ENCODE results near the gene GLMN. TPM values are rescaled to one million over a fixed set of nuclear protein-coding genes. Genes with fewer than 3 reads are reported as not detected.
"Not testable (repeated sequence)": the region's sequence is repeated elsewhere in the genome, so short reads cannot be mapped to it uniquely, and the experiment has no call there.

Gene GLMN
- total RNA-seq, 1 donor from 2014 or later = 14.7 TPM

- POLR2A ChIA-PET = interaction anchor here (0.6 to 1.6 kb wide), 3 partner anchors 221 to 485 kb away, joined by 3 to 10 read pairs (median 4); partner anchors contain the start of gene EVI5
- Mint-ChIP-seq H3K27ac (peak overlapping the region; percentile 99), H3K36me3 (ENCODE audit: low read depth) (peaks cover 36% of the 10 kb centered on the region), H3K4me1 (peaks cover 31% of the 10 kb centered on the region), H3K27me3 (no peaks in the 10 kb centered on the region), H3K4me3 (peak overlapping the region; percentile 99), H3K9me3 (no peaks in the 10 kb centered on the region)
- DNase-seq (no peak), ATAC-seq (ENCODE audit: low read depth) (no peak)
- intact Hi-C loops (cut with micrococcal nuclease) = loop anchor here (1.0 to 10.0 kb wide), 8 partner anchors 217 to 1275 kb away; partner anchors contain the start of genes BTBD8, CCDC18, DR1 and EVI5
- no peak for TF ChIP-seq CTCF (IDR thresholded peaks at IDR 0.05)
- CTCF ChIA-PET = interaction anchor here (1.8 kb wide), 1 partner anchor 12 kb away, joined by 7 read pairs; no protein-coding TSS in a partner anchor
Measured at GRCh38 chr1:92299477-92300150, 827 bp upstream of the GLMN start.

DNA sequence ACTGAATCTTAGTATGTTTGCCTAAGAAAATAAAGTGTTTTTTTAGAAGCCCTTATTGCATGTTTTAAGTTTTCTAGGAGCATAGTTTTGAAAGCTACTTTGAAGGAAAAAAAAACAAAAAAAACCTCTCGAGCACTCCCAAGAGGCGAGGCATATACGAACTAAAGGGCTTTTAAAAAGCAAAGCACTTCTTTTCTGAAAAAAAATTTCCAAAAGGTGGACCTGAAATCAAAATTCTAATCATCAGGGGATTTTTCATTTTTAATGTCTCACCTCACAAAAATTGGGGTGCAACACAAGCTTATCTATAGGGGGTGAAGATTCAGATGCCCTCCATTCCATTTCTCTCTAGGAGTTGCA is 594 bp downstream of the GLMN start:
- no peak for DNase-seq

GRCh38 chr1:92291372-92291999 is 7.3 kb downstream of the GLMN start:
- Mint-ChIP-seq H3K36me3 (ENCODE audit: low read depth) (peaks cover 43% of the 10 kb centered on the region), H3K27me3 (no peaks in the 10 kb centered on the region), H3K4me3 (no peak overlapping the region), H3K27ac (no peak overlapping the region), H3K4me1 (peaks cover 5% of the 10 kb centered on the region), H3K9me3 (no peaks in the 10 kb centered on the region)
- ATAC-seq (ENCODE audit: low read depth) = no peak
- no peak for TF ChIP-seq CTCF (IDR thresholded peaks at IDR 0.05)
- POLR2A ChIA-PET = no interaction called here
- no peak for DNase-seq
- intact Hi-C loops (cut with micrococcal nuclease) = loop anchor here (1.0 to 10.0 kb wide), 4 partner anchors 294 to 1267 kb away; partner anchors contain the start of genes CCDC18, TMED5 and ZNF644
- CTCF ChIA-PET = interaction anchor here (1.0 to 1.7 kb wide), 6 partner anchors 11 to 1012 kb away, joined by 3 to 6 read pairs (median 3); no protein-coding TSS in a partner anchor

More for the DNA sequence above, 594 bp downstream of the GLMN start:
- intact Hi-C loops (cut with micrococcal nuclease) = loop anchor here (1.0 to 10.0 kb wide), 9 partner anchors 100 to 1273 kb away; partner anchors contain the start of genes BTBD8, CCDC18, DR1 and EVI5
- Mint-ChIP-seq H3K4me3 (peak overlapping the region; percentile 99), H3K27ac (peak overlapping the region; percentile 99), H3K27me3 (no peaks in the 10 kb centered on the region), H3K4me1 (peaks cover 31% of the 10 kb centered on the region), H3K36me3 (ENCODE audit: low read depth) (peaks cover 35% of the 10 kb centered on the region), H3K9me3 (no peaks in the 10 kb centered on the region)
- ATAC-seq (ENCODE audit: low read depth) = no peak
- CTCF ChIA-PET = no interaction called here
- POLR2A ChIA-PET = interaction anchor here (0.9 to 1.6 kb wide), 3 partner anchors 240 to 534 kb away, joined by 4 to 6 read pairs (median 4); partner anchors contain the start of genes EVI5 and RPL5
- TF ChIP-seq CTCF (IDR thresholded peaks at IDR 0.05) = no peak

GRCh38 chr1:92281411-92281810 is 17.4 kb downstream of the GLMN start:
- H3K27me3 Mint-ChIP-seq; H3K27ac Mint-ChIP-seq; CTCF ChIA-PET; H3K4me3 Mint-ChIP-seq; H3K9me3 Mint-ChIP-seq; DNase-seq; H3K4me1 Mint-ChIP-seq; ATAC-seq (ENCODE audit: low read depth); intact Hi-C loops (cut with micrococcal nuclease); POLR2A ChIA-PET: not testable (repeated sequence)
- H3K36me3 Mint-ChIP-seq (ENCODE audit: low read depth) = peaks cover 81% of the 10 kb centered on the region

- intact Hi-C loops (cut with micrococcal nuclease); POLR2A ChIA-PET; H3K27ac Mint-ChIP-seq; CTCF ChIA-PET; DNase-seq; H3K4me1 Mint-ChIP-seq; H3K9me3 Mint-ChIP-seq; H3K4me3 Mint-ChIP-seq; ATAC-seq (ENCODE audit: low read depth); H3K27me3 Mint-ChIP-seq: not testable (repeated sequence)
- H3K36me3 Mint-ChIP-seq (ENCODE audit: low read depth) = peaks cover 81% of the 10 kb centered on the region
Measured at GRCh38 chr1:92279781-92280180, 19.0 kb downstream of the GLMN start.
